ENCODE measurements around the gene EPOP. TPM values are rescaled to one million over a fixed set of nuclear protein-coding genes. Genes with fewer than 3 reads are reported as not detected.

The EPOP gene
- total RNA-seq, 1 experiment from 2014 or later: 37.9 TPM

GRCh38 chr17:38660097-38661025, 14.4 kb downstream of the EPOP start:
- ChIA-PET CTCF (no interaction called here), POLR2A (interaction anchor here (1.0 kb wide), 1 partner anchor 101 kb away, joined by 4 read pairs; no protein-coding TSS in a partner anchor), RAD21 (ENCODE audit: low non-redundant PET in 1 of 2, low total read pairs in 2 of 2, uncharacterized antibody in 2 of 2, unreplicated experiment in 2 of 2) (no interaction called here)
- Histone ChIP-seq H2AFZ (ENCODE audit: low read depth, low read length, poor library complexity, severe bottlenecking) (no peak overlapping the region), H3K27me3 (ENCODE audit: insufficient read depth, low read length) (no peaks in the 10 kb centered on the region), H4K20me1 (ENCODE audit: insufficient read depth) (no peaks in the 10 kb centered on the region), H3K79me2 (ENCODE audit: insufficient read depth, low read length) (no peaks in the 10 kb centered on the region), H3K27ac (ENCODE audit: low read depth, low read length) (no peak overlapping the region), H3K36me3 (ENCODE audit: control insufficient read depth in 1 of 2, insufficient read depth in 2 of 2, low read length in 2 of 2) (no peaks in the 10 kb centered on the region), H3K9me3 (ENCODE audit: control insufficient read depth in 1 of 2, insufficient read depth in 1 of 2, low read depth in 1 of 2, low read length in 2 of 2) (no peaks in the 10 kb centered on the region), H3K4me2 (ENCODE audit: low read length) (no peak overlapping the region), H3K9me2 (ENCODE audit: insufficient read depth) (no peaks in the 10 kb centered on the region), H3K4me1 (ENCODE audit: control insufficient read depth in 1 of 2, insufficient read depth in 2 of 2, low read length in 2 of 2) (peaks cover 0 to 10% of the 10 kb centered on the region in 2 experiments; a peak in 2 of 4 replicates), H3K4me3 (replicated peaks in 1 of 2; ENCODE audit: low read depth in 1 of 2, low read length in 2 of 2) (no peak overlapping the region), H3K9ac (ENCODE audit: low read length) (no peak overlapping the region)
- ATAC-seq (no peak), DNase-seq (ENCODE audit: low read depth, low spot score) (no peak)
- intact Hi-C loops (cut with micrococcal nuclease): loop anchor here (5.0 to 10.0 kb wide), 2 partner anchors 76 to 223 kb away; no protein-coding TSS in a partner anchor
- no peak for TF ChIP-seq SRF (IDR thresholded peaks at IDR 0.05; ENCODE audit: low read depth)
- no peak for TF ChIP-seq ZFX (IDR thresholded peaks at IDR 0.05)
- TF ChIP-seq EZH2 (IDR thresholded peaks at IDR 0.05): no peak
- TF ChIP-seq CEBPB (IDR thresholded peaks at IDR 0.05; ENCODE audit: low read depth): no peak
- no peak for TF ChIP-seq RAD21 (IDR thresholded peaks at IDR 0.05; ENCODE audit: low read depth)
- TF ChIP-seq ATF3 (IDR thresholded peaks at IDR 0.05): no peak
- no peak for TF ChIP-seq CTCF (IDR thresholded peaks at IDR 0.05 in 2 of 3, conservative IDR thresholded peaks at IDR 0.05 in 1 of 3; ENCODE audit: borderline replicate concordance in 1 of 3, insufficient read depth in 1 of 3, low read depth in 2 of 3, low read length in 2 of 3)
- no peak for TF ChIP-seq CBX3 (IDR thresholded peaks at IDR 0.05; ENCODE audit: low read depth)
- no peak for TF ChIP-seq POLR2AphosphoS5 (IDR thresholded peaks at IDR 0.05; ENCODE audit: low read depth, low read length)
- no peak for TF ChIP-seq EGR1 (IDR thresholded peaks at IDR 0.05; ENCODE audit: low read depth)
- no peak for TF ChIP-seq ZNF274 (IDR thresholded peaks at IDR 0.05; ENCODE audit: low read depth, low read length)
- TF ChIP-seq ELF1 (IDR thresholded peaks at IDR 0.05; ENCODE audit: borderline replicate concordance, low read depth): no peak
- TF ChIP-seq ZBTB33 (IDR thresholded peaks at IDR 0.05; ENCODE audit: extremely low read depth, insufficient replicate concordance, low read length): no peak
- no peak for TF ChIP-seq REST (IDR thresholded peaks at IDR 0.05; ENCODE audit: low read depth)
- no peak for TF ChIP-seq YY1 (IDR thresholded peaks at IDR 0.05; ENCODE audit: extremely low read depth, insufficient replicate concordance, low read depth, low read length)
- no peak for TF ChIP-seq POLR2A (IDR thresholded peaks at IDR 0.05; ENCODE audit: borderline replicate concordance, extremely low read depth, insufficient read depth, insufficient read length)
- TF ChIP-seq SIN3A (IDR thresholded peaks at IDR 0.05; ENCODE audit: low read depth): no peak
- TF ChIP-seq TCF7L2 (IDR thresholded peaks at IDR 0.05; ENCODE audit: borderline replicate concordance, extremely low read depth, insufficient read depth, insufficient read length): no peak
- no TSS peak for BruUV-seq (replicated peaks)
